HepG2 (cell line): ENCODE measurements around the gene CPT1C. TPM values are rescaled to one million over a fixed set of nuclear protein-coding genes. Genes with fewer than 3 reads are reported as not detected.

Experiments used
- GLI4 ChIP-seq: sonication (generic); formaldehyde crosslinking; IDR thresholded peaks from 2 replicates; pipeline ENCODE4 v1.5.1; 2020; ENCODE audit warnings: missing genetic modification reagents, mild to moderate bottlenecking, moderate library complexity, borderline replicate concordance
- NFIC ChIP-seq: IDR thresholded peaks from 2 replicates; pipeline ENCODE4 v1.6.1; 2012; ENCODE audit warnings: mild to moderate bottlenecking, low read length, inconsistent platforms
- NFYB ChIP-seq: sonication (generic); formaldehyde crosslinking; IDR thresholded peaks from 2 replicates; pipeline ENCODE4 v1.4.0; 2020; ENCODE audit warnings: missing genetic modification reagents
- NPAS2 ChIP-seq: sonication (generic); formaldehyde crosslinking; IDR thresholded peaks from 2 replicates; pipeline ENCODE4 v1.8.0; 2022; ENCODE audit warnings: mild to moderate bottlenecking, missing genetic modification reagents, borderline replicate concordance
- RXRA ChIP-seq: sonication (generic); formaldehyde crosslinking; IDR thresholded peaks from 2 replicates; pipeline ENCODE4 v1.5.1; 2020; ENCODE audit warnings: missing genetic modification reagents
- ZNF326 ChIP-seq: sonication (generic); formaldehyde crosslinking; IDR thresholded peaks from 2 replicates; pipeline ENCODE4 v1.4.0; 2020; ENCODE audit warnings: missing genetic modification reagents, borderline replicate concordance
- ZNF550 ChIP-seq: sonication (generic); formaldehyde crosslinking; IDR thresholded peaks from 2 replicates; pipeline ENCODE4 v1.4.0; 2020; ENCODE audit warnings: mild to moderate bottlenecking, missing genetic modification reagents, borderline replicate concordance
- ZNF556 ChIP-seq: sonication (generic); formaldehyde crosslinking; IDR thresholded peaks from 2 replicates; pipeline ENCODE4 v1.4.0; 2020; ENCODE audit warnings: mild to moderate bottlenecking, missing genetic modification reagents, borderline replicate concordance
- polyA plus RNA-seq, 8 experiments: library from polyadenylated mRNA; depleted of rRNA in 3 of 8; stranded (reverse) in 7 of 8; unstranded in 1 of 8; fragments of >200 nt; fragmentation: Illumina TruSeq in 4 of 8; extraction: Trizol in 4 of 8; gene quantifications; 2 replicates each; pipeline versions ENCODE4 v1.2.1 to v1.2.3, GENCODE V29; 2011 to 2016; ENCODE audit warnings: low read depth in 4 of 8, missing spikeins in 1 of 8, mixed read lengths in 1 of 8; ENCODE audit not compliant: insufficient read depth in 1 of 8
- total RNA-seq, 5 experiments: library from RNA; depleted of rRNA; stranded (reverse); fragments of >200 nt; fragmentation: Illumina TruSeq; extraction: Trizol; gene quantifications; 2 replicates each; pipeline ENCODE4 v1.2.3, GENCODE V29; 2016; ENCODE audit warnings: low read depth in 1 of 5
- TF ChIP-seq, protein P1 (sequence below): sonication (generic); formaldehyde crosslinking; IDR thresholded peaks from 2 replicates; pipeline ENCODE4 v1.8.0; 2022; ENCODE audit warnings: mild to moderate bottlenecking, missing genetic modification reagents
- TF ChIP-seq, protein P2 (sequence below): sonication (generic); formaldehyde crosslinking; conservative IDR thresholded peaks from 2 replicates; pipeline ENCODE4 v1.4.0; 2020; ENCODE audit warnings: missing genetic modification reagents
- TF ChIP-seq, protein P3 (sequence below): IDR thresholded peaks from 2 replicates; pipeline ENCODE4 v1.6.1; 2018; ENCODE audit warnings: missing genetic modification reagents, mild to moderate bottlenecking, missing compliant biosample characterization
- TF ChIP-seq, protein P4 (sequence below): sonication (generic); formaldehyde crosslinking; IDR thresholded peaks from 2 replicates; pipeline ENCODE4 v1.8.1; 2023; ENCODE audit warnings: mild to moderate bottlenecking, missing genetic modification reagents
- TF ChIP-seq, protein P5 (sequence below): sonication (generic); formaldehyde crosslinking; IDR thresholded peaks from 2 replicates; pipeline ENCODE4 v1.4.0; 2020; ENCODE audit warnings: missing genetic modification reagents, mild to moderate bottlenecking, borderline replicate concordance
- TF ChIP-seq, protein P6 (sequence below): sonication (generic); formaldehyde crosslinking; IDR thresholded peaks from 2 replicates; pipeline ENCODE4 v1.8.0; 2022; ENCODE audit warnings: low read depth, missing genetic modification reagents
- TF ChIP-seq, protein P7 (sequence below): sonication (generic); formaldehyde crosslinking; IDR thresholded peaks from 2 replicates; pipeline ENCODE4 v1.5.0; 2020; ENCODE audit warnings: mild to moderate bottlenecking, missing genetic modification reagents

The CPT1C gene
- total and polyA plus RNA-seq, 2 of the 13 experiments (the other 11 are each of a cell fraction or from before 2014, with no cell fraction given): 0.18 TPM; not detected in 1

DNA sequence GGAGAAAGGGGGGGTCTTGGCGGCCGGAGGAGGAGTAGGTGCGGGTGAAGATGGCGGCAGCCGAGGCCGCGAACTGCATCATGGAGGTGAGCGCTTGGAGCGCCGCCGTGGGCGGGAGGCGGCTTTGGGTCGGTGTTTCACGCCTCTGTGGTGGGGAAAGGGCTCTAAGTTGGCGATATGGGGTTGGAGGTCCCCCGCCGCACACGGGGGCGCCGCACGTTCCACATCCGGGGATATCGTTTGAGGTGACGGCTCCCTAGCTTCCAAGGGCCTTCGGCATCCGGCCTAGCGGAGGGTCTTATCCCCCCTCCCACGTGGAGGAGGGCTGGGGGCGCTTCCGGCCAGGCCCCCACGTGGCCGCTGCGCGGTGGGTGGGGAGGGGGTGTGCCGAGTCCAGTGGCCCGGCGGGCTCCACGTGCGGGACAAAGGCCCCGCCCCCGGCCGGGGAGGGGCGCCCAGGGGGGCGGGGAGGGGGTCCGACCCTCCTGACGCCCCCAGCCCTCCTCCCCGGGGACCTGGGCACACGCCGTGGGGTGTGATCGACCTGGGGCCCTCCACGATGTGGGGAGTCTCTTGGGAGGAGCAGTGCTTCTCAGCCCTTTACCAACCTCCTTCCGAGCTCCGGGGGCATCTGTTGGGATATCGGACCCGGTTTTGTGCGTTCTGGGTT, 13.6 kb upstream of the CPT1C start, which contains the start of gene PRMT1 (continued):
- TF ChIP-seq, protein P1, sequence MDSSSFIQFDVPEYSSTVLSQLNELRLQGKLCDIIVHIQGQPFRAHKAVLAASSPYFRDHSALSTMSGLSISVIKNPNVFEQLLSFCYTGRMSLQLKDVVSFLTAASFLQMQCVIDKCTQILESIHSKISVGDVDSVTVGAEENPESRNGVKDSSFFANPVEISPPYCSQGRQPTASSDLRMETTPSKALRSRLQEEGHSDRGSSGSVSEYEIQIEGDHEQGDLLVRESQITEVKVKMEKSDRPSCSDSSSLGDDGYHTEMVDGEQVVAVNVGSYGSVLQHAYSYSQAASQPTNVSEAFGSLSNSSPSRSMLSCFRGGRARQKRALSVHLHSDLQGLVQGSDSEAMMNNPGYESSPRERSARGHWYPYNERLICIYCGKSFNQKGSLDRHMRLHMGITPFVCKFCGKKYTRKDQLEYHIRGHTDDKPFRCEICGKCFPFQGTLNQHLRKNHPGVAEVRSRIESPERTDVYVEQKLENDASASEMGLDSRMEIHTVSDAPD (CRISPR knock-in tag): no peak
- TF ChIP-seq, protein P2, sequence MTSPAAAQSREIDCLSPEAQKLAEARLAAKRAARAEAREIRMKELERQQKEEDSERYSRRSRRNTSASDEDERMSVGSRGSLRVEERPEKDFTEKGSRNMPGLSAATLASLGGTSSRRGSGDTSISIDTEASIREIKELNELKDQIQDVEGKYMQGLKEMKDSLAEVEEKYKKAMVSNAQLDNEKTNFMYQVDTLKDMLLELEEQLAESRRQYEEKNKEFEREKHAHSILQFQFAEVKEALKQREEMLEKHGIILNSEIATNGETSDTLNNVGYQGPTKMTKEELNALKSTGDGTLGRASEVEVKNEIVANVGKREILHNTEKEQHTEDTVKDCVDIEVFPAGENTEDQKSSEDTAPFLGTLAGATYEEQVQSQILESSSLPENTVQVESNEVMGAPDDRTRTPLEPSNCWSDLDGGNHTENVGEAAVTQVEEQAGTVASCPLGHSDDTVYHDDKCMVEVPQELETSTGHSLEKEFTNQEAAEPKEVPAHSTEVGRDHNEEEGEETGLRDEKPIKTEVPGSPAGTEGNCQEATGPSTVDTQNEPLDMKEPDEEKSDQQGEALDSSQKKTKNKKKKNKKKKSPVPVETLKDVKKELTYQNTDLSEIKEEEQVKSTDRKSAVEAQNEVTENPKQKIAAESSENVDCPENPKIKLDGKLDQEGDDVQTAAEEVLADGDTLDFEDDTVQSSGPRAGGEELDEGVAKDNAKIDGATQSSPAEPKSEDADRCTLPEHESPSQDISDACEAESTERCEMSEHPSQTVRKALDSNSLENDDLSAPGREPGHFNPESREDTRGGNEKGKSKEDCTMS (CRISPR knock-in tag): no peak
- TF ChIP-seq, protein P3, sequence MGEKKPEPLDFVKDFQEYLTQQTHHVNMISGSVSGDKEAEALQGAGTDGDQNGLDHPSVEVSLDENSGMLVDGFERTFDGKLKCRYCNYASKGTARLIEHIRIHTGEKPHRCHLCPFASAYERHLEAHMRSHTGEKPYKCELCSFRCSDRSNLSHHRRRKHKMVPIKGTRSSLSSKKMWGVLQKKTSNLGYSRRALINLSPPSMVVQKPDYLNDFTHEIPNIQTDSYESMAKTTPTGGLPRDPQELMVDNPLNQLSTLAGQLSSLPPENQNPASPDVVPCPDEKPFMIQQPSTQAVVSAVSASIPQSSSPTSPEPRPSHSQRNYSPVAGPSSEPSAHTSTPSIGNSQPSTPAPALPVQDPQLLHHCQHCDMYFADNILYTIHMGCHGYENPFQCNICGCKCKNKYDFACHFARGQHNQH (CRISPR knock-in tag): 0 out of 2 replicates have a peak, but pooled peaks have one; percentile 44
- TF ChIP-seq NFIC (no peak), GLI4 (CRISPR knock-in tag) (no peak), ZNF556 (CRISPR knock-in tag) (no peak), NFYB (CRISPR knock-in tag) (no peak), ZNF326 (CRISPR knock-in tag) (no peak), NPAS2 (CRISPR knock-in tag) (no peak), ZNF550 (CRISPR knock-in tag) (no peak), RXRA (CRISPR knock-in tag) (0 out of 2 replicates have a peak, but pooled peaks have one; percentile 30)
- TF ChIP-seq, protein P4, sequence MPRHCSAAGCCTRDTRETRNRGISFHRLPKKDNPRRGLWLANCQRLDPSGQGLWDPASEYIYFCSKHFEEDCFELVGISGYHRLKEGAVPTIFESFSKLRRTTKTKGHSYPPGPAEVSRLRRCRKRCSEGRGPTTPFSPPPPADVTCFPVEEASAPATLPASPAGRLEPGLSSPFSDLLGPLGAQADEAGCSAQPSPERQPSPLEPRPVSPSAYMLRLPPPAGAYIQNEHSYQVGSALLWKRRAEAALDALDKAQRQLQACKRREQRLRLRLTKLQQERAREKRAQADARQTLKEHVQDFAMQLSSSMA: peak; percentile 74; the same call in 1 of the 2 replicates
- TF ChIP-seq, protein P5, sequence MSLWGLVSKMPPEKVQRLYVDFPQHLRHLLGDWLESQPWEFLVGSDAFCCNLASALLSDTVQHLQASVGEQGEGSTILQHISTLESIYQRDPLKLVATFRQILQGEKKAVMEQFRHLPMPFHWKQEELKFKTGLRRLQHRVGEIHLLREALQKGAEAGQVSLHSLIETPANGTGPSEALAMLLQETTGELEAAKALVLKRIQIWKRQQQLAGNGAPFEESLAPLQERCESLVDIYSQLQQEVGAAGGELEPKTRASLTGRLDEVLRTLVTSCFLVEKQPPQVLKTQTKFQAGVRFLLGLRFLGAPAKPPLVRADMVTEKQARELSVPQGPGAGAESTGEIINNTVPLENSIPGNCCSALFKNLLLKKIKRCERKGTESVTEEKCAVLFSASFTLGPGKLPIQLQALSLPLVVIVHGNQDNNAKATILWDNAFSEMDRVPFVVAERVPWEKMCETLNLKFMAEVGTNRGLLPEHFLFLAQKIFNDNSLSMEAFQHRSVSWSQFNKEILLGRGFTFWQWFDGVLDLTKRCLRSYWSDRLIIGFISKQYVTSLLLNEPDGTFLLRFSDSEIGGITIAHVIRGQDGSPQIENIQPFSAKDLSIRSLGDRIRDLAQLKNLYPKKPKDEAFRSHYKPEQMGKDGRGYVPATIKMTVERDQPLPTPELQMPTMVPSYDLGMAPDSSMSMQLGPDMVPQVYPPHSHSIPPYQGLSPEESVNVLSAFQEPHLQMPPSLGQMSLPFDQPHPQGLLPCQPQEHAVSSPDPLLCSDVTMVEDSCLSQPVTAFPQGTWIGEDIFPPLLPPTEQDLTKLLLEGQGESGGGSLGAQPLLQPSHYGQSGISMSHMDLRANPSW (CRISPR knock-in tag): no peak
- TF ChIP-seq, protein P6, sequence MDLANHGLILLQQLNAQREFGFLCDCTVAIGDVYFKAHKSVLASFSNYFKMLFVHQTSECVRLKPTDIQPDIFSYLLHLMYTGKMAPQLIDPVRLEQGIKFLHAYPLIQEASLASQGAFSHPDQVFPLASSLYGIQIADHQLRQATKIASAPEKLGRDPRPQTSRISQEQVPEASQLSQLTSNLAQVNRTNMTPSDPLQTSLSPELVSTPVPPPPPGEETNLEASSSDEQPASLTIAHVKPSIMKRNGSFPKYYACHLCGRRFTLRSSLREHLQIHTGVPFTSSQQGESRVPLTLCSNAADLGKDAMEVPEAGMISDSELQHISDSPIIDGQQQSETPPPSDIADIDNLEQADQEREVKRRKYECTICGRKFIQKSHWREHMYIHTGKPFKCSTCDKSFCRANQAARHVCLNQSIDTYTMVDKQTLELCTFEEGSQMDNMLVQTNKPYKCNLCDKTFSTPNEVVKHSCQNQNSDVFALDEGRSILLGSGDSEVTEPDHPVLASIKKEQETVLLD: no peak
- TF ChIP-seq, protein P7, sequence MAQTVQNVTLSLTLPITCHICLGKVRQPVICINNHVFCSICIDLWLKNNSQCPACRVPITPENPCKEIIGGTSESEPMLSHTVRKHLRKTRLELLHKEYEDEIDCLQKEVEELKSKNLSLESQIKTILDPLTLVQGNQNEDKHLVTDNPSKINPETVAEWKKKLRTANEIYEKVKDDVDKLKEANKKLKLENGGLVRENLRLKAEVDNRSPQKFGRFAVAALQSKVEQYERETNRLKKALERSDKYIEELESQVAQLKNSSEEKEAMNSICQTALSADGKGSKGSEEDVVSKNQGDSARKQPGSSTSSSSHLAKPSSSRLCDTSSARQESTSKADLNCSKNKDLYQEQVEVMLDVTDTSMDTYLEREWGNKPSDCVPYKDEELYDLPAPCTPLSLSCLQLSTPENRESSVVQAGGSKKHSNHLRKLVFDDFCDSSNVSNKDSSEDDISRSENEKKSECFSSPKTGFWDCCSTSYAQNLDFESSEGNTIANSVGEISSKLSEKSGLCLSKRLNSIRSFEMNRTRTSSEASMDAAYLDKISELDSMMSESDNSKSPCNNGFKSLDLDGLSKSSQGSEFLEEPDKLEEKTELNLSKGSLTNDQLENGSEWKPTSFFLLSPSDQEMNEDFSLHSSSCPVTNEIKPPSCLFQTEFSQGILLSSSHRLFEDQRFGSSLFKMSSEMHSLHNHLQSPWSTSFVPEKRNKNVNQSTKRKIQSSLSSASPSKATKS (CRISPR knock-in tag): no peak
